ENCODE data around the gene EIF4EBP2. TPM values are rescaled to one million over a fixed set of nuclear protein-coding genes. Genes with fewer than 3 reads are reported as not detected.
A peak's percentile ranks its signal among the peaks of the same experiment; 100 is the strongest.

The EIF4EBP2 gene
- total RNA-seq, 1 donor from 2014 or later, result 155 TPM

- H3K27ac Mint-ChIP-seq (ENCODE audit: unreplicated experiment), result no peak overlapping the region
- H3K4me1 Mint-ChIP-seq, result peaks cover 44% of the 10 kb centered on the region
- peaks cover 2% of the 10 kb centered on the region for H3K9me3 Mint-ChIP-seq
- H3K36me3 Mint-ChIP-seq (ENCODE audit: low read depth), result peaks cover 34% of the 10 kb centered on the region
- TF ChIP-seq CTCF (conservative IDR thresholded peaks at IDR 0.05), result no peak
- H3K4me3 Mint-ChIP-seq, result no peak overlapping the region
- no peaks in the 10 kb centered on the region for H3K27me3 Mint-ChIP-seq (ENCODE audit: low read depth)
- no peak for DNase-seq (ENCODE audit: low read depth, low spot score)
Observed at GRCh38 chr10:70412356-70412755, 8.4 kb downstream of the EIF4EBP2 start.

GRCh38 chr10:70417568-70417967 lies 13.6 kb downstream of the EIF4EBP2 start:
- TF ChIP-seq CTCF (conservative IDR thresholded peaks at IDR 0.05), result no peak
- Mint-ChIP-seq H3K4me3 (no peak overlapping the region), H3K27ac (ENCODE audit: unreplicated experiment) (no peak overlapping the region), H3K27me3 (ENCODE audit: low read depth) (no peaks in the 10 kb centered on the region), H3K9me3 (peaks cover 2% of the 10 kb centered on the region), H3K36me3 (ENCODE audit: low read depth) (peaks cover 22% of the 10 kb centered on the region), H3K4me1 (peaks cover 9% of the 10 kb centered on the region)
- no peak for DNase-seq (ENCODE audit: low read depth, low spot score)

GRCh38 chr10:70418229-70418628 lies 14.3 kb downstream of the EIF4EBP2 start:
- H3K27ac Mint-ChIP-seq (ENCODE audit: unreplicated experiment), result no peak overlapping the region
- H3K4me3 Mint-ChIP-seq, result no peak overlapping the region
- DNase-seq (ENCODE audit: low read depth, low spot score), result no peak
- no peaks in the 10 kb centered on the region for H3K27me3 Mint-ChIP-seq (ENCODE audit: low read depth)
- TF ChIP-seq CTCF (conservative IDR thresholded peaks at IDR 0.05), result no peak
- peaks cover 28% of the 10 kb centered on the region for H3K36me3 Mint-ChIP-seq (ENCODE audit: low read depth)
- peaks cover 2% of the 10 kb centered on the region for H3K9me3 Mint-ChIP-seq
- H3K4me1 Mint-ChIP-seq, result peaks cover 15% of the 10 kb centered on the region

- no peaks in the 10 kb centered on the region for H3K27me3 Mint-ChIP-seq (ENCODE audit: low read depth)
- H3K9me3 Mint-ChIP-seq, result peaks cover 2% of the 10 kb centered on the region
- TF ChIP-seq CTCF (conservative IDR thresholded peaks at IDR 0.05), result no peak
- H3K36me3 Mint-ChIP-seq (ENCODE audit: low read depth), result peaks cover 30% of the 10 kb centered on the region
- H3K4me3 Mint-ChIP-seq, result no peak overlapping the region
- no peak for DNase-seq (ENCODE audit: low read depth, low spot score)
- H3K4me1 Mint-ChIP-seq, result peaks cover 20% of the 10 kb centered on the region
- H3K27ac Mint-ChIP-seq (ENCODE audit: unreplicated experiment), result no peak overlapping the region
Observed at GRCh38 chr10:70418713-70419112, 14.8 kb downstream of the EIF4EBP2 start.

- peaks cover 19% of the 10 kb centered on the region for H3K4me1 Mint-ChIP-seq
- peaks cover 24% of the 10 kb centered on the region for H3K36me3 Mint-ChIP-seq (ENCODE audit: low read depth)
- no peak overlapping the region for H3K27ac Mint-ChIP-seq (ENCODE audit: unreplicated experiment)
- no peak for TF ChIP-seq CTCF (conservative IDR thresholded peaks at IDR 0.05)
- no peak overlapping the region for H3K4me3 Mint-ChIP-seq
- no peaks in the 10 kb centered on the region for H3K27me3 Mint-ChIP-seq (ENCODE audit: low read depth)
- DNase-seq (ENCODE audit: low read depth, low spot score), result no peak
- H3K9me3 Mint-ChIP-seq, result no peaks in the 10 kb centered on the region
Observed at GRCh38 chr10:70424320-70424719, 20.4 kb downstream of the EIF4EBP2 start.

GRCh38 chr10:70425096-70425495 lies 21.2 kb downstream of the EIF4EBP2 start:
- H3K27me3 Mint-ChIP-seq (ENCODE audit: low read depth), result no peaks in the 10 kb centered on the region
- H3K9me3 Mint-ChIP-seq, result no peaks in the 10 kb centered on the region
- H3K4me3 Mint-ChIP-seq, result no peak overlapping the region
- TF ChIP-seq CTCF (conservative IDR thresholded peaks at IDR 0.05), result no peak
- peaks cover 19% of the 10 kb centered on the region for H3K36me3 Mint-ChIP-seq (ENCODE audit: low read depth)
- DNase-seq (ENCODE audit: low read depth, low spot score), result no peak
- peaks cover 21% of the 10 kb centered on the region for H3K4me1 Mint-ChIP-seq
- H3K27ac Mint-ChIP-seq (ENCODE audit: unreplicated experiment), result peak overlapping the region; percentile 23
